ENCODE results near the gene E2F8.

The E2F8 gene

DNA sequence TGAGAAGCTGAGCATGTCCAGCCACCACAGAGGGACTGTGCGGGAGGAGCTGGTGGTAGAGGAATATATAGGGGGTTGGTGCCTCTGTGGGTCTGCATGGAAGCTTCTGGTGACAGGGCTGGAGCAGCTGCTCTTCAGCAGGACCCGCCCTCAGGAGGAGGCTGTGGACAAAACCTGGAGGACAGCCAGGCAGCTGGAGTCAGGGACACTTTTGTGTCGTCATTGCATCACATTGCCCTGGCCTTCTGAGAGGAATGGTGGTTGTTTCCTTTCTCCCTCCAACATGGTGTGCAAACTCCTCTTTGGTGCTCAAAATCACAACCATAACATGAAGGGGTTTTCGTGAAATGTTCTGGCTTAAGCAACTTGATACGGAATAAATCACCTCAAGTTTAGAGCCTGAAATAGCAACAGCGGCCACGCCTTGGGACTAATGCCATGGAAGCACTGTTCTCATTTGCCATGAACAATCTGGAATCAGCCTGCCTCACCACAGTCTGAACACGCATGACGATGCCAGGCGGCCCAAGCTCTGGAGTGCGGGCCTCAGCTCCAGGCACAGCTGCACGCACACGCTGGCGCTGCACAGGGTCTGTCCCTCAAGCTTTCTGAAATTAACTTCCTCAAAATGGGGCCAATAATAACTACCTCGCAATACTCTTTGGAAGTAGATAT is 21.8 kb downstream of the E2F8 start:
- DNase-seq = no peak

DNA sequence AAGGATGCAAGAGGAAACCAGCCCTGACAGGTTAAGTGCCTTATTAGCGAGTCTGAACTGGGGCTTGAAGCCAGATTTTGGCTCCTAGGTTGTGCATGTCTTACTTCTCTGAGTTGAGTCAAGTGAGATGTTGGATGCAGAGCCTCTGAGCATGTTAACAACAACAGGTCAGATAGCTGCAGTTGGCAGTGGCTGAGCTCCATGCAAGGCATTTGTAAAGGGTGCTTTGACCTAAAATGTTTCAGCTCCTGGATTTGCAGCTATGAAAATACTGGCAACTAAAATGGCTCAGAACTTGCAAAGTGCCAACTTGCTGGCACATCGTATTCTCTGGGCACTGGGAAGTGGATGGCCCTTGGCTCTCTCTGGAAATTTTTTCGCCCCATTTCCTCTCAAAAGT is 22.5 kb downstream of the E2F8 start:
- DNase-seq = no peak

DNA sequence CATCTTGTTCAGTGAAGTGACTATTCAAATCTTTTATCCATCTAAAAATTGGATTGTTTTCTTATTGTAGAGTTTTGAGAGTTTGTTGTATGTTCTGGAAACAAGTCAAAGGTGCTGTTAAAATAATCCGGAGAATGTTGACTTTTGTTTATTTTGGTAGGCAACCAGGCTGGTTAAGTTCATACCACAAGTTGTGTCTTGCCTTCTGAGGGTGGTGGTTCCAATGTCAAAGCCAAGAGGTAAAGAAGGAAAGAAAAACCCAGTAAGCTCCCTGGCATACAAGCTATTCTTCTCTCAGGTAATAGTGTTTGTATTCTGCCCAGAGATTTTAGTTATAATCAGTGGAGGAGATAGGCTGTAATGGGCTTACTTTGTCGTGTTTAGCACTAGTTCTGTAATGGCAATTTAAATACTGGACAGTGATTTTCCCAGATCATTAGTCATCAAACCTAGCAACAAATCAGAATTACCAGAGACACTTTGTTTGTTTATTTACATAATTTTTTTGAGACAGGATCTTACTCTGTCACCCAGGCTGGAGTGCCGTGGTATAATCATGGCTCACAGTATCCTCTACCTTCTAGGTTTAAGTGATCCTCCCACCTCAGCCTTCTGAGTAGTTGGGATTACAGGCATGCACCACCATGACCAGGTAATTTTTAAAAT is 23.9 kb downstream of the E2F8 start:
- DNase-seq = no peak

DNA sequence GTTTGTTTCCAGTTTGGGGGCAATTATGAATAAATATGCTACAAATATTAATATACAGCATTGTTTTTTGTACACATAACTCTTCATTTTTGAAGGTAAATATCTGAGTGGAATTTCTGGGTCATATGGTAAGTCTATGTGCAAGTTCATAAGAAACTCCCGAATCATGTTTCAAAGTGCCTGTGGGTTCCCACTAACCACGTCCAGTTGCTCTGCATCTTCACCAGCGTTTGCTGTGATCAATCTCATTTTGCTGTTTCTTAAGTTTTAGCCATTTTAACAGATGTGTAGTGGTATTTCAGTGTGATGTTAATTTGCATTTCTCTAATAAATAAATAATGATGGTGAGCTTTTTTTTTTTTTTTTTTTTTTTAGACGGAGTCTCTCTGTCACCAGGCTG is 24.7 kb downstream of the E2F8 start:
- DNase-seq = no peak

DNA sequence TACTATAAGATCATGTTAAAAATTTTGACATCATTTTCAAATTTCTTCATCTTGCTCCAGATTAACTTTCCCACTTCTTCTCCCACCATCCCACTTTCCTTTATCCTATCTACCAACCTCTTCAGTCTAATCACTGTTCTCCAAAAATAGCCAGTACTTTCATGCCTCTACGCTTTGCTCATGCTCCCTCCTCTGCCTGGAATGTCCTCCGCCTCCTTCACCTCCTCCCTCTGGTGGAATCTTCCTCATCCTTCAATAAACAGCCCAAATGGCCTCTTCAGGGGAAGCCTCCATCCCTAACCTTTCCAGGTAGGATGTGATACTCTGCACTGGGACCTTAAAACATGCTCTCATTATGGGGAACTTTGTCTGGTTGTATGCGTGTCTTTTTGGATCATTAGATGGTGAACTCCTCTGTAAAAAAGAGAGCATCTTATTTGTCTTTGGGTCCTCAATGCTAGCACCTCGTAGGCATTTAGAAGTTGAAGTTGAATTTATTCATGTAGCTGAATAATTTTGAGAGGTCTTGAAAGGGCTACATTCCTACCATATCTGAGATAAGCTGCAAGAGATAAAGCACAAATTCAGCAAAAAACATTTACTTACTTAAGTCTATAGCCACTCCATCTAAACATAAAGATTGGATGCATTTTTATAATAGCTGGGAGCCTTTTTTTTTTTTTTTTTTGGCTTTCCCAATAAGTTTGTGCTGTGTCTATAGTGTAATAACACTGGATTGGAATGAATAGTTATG is 31.0 kb downstream of the E2F8 start:
- no peak for DNase-seq

DNA sequence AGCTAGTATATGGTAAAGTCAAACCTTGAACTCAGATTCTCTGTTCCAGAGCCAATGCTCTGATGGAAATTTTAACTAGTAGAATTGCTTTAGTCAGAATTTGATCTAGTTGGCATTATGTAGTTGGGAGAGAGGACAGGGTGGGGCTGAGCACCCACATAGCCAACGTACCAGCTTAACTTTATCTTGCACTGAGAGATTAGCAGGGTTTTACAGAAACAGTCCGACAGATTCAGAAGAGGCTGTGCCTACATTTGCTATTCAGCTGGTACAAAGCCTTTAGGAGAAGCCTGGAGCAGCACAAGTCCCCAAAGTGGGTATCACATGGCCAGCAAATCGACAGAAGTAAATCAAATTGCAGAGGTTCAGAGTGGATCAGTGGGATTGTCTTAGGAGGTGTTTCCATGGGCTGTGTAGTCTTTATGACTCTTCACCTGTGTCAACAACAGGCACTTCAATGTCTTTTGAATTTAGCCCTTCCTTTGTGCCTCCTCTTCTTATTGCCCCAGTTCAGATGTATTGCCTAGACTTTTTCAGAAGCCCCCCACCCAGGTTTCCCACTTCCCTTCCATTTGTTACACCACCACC is 31.7 kb downstream of the E2F8 start:
- no peak for DNase-seq

DNA sequence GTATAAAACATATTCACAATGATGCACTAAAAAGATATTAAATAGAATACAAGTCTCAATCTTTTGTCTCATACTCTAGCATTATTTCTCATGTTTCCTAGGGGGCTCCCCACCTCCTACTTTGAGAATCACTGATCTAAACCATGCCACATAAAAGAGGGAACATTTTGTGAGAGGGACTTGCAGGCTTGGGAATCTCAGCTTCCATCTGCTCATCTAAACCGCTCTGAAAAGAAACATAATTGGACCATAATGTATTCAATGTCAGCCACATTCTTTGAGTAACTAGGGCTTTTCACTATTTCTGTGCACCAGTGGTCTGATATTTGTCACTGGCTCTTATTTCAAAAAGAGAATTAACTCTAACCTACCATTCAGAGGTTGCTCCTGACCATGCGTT is 32.6 kb downstream of the E2F8 start:
- DNase-seq = no peak

DNA sequence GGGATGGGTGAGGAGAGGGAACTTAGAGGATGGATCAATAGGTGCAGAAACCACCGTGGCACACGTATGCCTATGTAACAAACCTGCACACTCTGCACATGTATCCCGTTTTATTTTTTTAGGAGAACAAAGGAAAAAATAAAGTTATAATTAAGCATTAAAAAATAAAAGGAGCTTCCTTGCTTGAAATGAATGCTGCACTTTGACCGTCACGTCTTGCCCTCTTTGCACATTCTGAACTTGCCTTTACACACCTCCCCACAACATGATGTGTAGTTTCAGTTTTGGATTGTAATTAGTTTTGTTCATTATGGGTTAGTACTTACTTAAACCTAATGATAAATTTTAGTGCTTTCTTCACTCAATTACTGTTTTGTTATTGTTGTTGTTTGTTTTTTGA is 35.9 kb downstream of the E2F8 start:
- DNase-seq = no peak

DNA sequence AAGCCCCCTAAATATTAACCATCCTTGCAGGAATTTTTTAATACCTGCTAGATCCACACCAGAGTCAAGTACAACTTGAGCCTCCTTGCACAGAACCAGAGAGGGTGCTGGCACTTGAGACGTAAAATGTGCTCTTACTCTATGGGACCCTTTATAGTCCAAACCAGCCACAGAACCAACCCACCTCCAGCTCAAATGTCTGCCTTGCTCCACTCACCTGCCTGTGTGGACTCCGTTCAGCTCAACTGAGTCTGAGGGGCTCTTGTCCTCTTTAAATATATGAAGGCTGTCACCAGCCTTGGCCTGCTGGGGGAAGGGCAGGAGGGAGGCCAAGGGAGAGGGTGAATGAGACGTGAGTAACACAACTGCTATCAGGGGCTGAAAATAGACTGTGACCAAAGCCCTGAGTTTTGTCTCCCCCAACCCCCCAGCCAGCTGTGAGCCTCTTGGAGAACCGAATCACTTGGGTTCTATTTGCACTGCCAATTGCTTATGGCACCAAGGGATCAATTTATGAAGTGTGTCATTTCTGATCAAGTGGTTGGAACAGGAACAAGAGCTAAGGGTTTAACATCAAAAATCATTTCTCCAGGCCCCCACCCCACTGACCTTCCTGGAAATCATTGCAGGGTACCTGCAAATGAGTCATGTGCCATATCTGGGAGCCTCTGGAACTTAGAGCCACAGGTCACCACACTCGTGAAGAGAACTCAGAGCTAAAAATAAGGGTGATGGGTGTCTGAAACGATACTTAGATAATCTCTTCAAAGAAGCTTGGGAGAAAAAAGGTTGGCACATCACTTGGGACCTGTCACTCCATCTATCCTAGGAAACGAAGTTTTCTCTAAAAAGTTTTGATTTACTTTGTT is 38.8 kb downstream of the E2F8 start, which contains the start of gene CSRP3:
Gene CSRP3 (minus strand): TSS at position 247 of the 869 bp plus-strand sequence. CDS start 9,535 bp downstream, outside the sequence.
- DNase-seq = no peak

DNA sequence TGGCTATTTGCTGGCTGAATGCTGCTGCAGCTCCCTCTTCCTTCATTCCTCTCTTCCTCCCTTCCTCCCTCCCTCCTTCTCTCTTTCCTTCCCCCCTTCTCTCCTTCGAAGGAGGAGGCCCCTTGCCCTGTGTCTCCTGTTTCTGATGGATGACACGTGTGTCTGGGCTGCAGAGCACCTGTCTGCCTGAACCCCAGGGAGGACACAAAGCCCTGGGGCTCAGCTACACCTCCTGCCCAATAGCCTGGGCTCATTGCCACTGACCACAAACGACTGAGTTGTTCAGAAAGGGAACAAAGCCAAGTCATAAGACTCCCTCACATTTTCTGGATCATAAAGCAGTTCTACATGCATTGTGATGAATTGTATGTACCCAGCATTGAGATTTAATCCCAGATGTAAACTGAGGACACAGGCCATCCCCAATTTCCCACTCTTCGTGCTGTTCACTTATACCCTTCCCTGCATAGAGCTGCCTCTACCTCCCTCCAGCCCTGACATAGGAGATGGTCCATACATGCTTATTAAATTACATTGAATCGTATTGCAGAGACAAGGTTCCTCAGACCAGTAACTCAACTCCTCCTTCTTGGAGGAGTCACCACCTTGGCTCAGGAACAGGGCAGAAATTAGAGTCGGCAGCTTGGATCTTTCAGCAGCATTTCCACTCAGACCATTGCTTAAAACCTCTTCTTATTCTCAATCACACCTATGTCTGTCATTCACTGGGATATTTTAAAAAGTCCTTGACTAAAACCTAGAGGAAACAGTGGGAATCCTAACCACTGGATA is 40.1 kb downstream of the E2F8 start:
- no peak for DNase-seq

DNA sequence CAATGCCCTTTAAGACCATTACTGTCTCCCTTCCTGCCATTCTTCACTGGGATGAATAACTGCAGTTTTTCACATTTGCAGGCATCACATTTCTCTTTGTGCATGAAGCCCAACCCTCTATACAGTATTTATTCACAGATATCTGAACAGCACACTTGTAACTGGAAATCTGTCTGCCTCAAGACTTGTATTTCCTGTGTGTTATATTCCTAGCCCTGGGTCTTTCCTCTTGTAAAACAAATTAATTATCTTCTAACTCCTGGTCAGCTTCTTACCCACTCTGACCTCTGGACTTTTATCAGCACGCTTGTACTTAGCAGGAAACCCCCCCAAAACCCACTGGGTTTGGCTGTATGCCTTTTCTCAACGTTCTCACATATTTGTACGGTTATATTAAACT is 41.0 kb downstream of the E2F8 start:
- DNase-seq = no peak

DNA sequence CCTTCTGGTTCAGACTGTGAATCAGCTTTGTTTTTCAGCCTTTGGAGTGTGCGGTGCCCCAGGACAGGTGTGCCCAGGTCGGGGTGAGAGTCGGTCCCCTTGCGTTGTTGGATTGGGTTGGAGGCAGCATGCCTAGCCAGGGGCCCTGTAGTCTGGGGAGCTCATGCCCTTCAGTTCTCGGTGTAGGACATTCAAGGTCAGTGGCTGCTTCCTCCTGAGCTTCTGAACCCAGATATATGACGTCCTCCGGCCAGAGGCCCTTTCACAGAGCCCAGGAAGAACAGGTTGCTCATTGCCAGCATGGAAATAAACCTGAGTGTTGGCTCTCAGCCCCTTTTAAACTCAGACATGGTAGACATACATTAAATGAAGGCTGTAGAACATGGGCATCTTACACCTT is 41.7 kb downstream of the E2F8 start:
- no peak for DNase-seq

DNA sequence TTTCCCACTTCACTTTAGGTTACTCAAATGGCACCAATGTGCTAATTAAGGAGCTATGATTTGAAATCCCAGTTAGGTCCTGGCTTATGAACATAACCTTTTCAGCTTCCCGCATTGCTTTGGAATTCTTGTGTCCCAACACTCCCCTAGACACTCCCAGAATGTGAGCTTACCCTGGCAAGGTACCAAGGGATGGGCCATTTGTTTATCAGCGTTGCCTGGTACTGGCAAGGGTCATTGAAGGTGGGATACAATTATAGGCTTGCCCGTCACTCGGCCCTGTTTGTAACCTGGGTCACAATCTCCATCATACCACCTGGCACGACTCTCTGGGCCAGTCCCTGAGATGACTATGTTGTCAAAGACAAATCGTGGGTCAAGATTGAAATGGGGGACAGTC is 44.3 kb downstream of the E2F8 start:
- DNase-seq = no peak

DNA sequence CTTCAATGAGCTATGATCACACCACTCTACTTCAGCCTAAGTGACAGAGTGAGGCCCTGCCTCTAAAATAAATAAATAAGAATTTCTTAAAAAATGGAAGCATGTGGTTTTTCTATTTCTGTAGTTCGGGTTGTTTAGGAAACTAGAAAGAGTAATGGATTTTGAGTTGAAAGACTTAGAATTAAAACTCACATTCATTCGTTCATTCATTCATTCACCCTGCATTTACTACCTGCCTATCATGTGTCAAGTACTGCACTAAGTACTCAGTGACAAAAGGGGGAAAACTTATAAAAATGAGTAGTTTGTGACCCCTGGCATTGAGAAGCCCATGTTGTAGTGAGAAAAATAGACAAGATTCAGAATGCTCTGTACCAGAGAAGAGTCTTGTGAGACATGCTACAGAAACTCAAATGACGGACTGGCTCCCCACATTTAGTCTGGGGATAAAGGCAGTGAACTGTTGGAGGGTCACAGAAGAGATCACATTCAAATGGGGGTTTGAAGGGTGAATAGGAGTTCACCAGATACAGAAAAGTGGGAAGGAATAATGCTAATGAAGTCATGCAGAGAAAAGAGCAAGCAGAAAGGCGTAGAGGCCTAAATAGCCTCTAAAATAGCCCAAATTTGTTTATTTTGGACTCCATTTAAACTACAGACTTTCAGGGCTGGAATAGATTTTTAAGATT is 46.0 kb downstream of the E2F8 start:
- no peak for DNase-seq

DNA sequence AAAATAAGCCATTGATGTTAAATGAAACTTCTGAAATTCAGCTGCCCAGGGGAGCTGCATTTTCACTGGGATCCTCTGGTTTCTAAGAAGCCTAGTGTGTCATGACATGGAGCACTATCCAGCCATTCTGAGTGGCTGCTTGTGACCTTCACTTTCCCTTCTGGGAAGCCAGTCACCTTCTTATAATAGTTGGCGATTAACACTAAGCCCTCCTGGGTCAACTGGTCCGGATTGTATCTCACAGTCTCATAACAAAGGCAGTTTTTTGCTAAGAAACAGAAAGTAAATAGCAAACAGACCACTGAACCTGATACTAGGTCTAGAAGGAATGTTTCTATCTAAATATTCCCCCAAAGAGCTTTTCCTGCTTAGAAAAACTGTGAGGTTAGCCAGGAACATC is 46.8 kb downstream of the E2F8 start:
- DNase-seq = no peak

DNA sequence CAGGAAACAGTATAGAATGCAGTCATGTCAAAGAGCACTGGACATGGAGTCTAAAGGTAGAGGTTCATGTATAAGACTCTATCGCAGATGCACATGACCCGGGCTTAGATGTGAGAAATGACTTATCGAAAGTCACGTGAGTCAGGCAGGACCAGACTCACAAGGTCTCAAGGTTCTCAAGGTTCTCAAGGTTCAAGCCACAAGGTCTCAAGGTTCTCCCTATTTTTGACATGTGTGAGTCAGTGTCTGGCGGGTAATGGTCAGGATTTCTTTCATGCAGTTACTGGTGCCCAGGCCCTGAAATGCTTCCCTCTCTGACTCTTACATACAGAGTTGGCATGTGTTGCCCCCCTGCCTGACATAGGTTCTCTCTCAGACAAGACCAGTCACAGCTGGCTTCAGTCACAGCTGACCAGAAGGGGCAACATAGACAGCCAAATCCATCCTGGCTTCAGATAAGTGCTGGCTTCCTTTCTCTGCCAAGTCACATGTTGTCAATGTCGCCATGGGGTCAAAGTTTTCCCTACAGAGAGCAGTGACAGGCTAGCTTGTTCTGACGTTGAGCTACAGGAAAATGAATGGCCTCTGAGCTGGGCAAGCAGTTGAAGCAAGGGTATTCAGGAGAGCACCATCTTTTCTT is 49.1 kb downstream of the E2F8 start:
- no peak for DNase-seq

DNA sequence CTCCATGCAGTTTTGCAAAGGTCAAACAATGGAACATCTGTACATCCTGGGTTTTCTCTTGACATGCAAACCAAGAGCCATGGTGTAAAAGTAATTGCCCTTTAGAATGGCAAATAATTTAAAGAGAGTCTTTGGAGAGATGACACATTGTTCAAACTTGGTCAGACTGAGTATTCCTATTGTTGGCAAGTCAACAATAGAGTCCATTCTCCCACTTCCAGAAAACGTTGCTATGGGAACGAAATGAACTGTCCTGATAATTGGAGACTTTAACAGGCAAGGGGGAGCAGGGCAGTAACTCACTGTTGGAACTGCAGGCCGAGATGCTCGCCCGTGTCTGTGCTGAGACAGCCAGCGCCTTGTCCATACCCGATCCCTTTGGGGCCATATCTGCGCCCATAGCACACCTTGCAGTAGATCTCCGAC is 52.9 kb downstream of the E2F8 start:
- DNase-seq = no peak

DNA sequence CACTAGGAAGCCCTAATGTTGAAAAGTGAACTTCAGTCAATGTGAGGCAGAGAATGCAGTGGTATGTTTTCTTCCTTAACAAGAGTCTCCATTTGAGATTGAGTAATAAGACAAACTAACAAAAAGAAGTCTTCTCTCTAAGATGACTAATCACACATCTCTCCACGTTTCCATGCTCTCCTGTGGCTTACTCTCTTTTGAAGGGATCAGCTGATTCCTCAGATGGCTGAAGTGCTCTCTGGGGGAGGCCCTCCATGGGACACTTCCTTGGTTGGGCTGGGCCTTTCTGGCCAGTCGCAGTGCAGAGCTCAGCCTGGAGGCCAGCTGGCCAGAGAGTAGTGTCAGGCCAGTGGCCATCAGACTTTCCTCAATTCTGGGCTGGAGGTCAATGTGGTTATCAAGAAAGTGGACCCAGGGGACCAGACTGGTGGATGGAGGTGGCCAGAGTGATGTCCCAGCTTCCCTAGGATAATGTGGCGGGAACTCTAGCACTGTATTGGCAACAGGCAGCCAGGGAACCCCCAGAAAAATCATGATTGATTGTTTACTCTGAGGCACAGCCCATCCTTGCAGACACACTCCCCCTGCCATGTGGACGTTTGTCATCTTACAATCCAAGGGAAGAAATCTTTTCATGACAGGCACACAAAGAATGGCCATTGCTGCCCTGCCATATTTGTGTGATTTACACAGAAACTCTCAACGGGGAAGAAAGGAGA is 53.5 kb downstream of the E2F8 start:
- no peak for DNase-seq

DNA sequence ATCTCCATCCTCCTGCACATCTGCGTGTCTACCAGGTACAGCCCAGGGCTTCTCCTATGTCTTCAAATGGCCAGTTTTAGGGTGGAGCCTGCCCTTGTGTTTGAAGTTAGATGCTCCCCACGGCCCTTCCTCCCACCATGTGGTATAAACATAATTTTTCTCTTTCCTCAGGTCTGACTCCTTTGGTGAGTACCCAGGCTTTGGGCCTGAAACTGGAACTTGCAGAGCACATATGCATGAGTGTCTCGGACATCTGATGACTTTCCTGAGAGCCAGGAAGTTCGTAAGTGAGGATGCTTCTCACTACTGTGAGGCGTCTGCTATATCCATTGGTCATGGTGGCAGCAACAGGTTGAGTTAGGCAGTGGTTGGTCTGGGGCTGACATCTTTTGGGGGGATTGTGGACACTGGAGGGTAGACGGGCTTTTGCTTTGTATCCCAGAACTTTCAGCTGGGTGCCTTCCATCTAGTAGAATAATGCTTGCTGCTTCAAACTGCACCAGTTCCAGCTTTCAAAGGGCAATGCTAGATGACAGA is 55.2 kb downstream of the E2F8 start:
- DNase-seq = no peak

DNA sequence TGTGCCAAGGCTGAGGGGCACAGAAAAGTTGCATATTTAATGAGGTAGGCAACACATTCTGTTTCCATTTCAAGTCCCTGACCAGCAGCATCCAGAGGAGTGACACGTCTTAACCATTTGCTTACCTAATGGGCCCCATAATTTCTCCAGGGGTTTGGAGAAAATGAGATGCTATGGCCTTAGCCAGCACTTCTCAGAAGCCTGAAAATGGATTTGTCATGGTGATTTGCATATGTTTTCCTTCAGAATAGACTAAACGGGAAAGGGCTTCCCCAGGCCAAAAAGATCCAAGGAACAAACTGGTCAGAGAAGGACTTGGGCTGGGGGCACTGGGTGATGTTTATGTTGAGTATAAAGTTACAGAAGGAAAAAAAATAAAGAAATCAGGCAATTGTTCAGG is 55.7 kb downstream of the E2F8 start:
- DNase-seq = no peak
